IMR-90 (cell line): ENCODE data around the gene CCL28. TPM values are rescaled to one million over a fixed set of nuclear protein-coding genes. Genes with fewer than 3 reads are reported as not detected.

Source experiments
- ATAC-seq: fragments of 200-7000 bp; cut with Tn5 transposase; 2 replicates; pipeline ENCODE4 v1.9.1; 2020; ENCODE audit warnings: low read depth, mild to moderate bottlenecking, moderate library complexity
- BruUV-seq: library from RNA; stranded (reverse); fragments of 400-500 nt; replicated peaks from 2 replicates; lab custom pipeline; 2021; lab: Mats Ljungman, UMichigan
- CTCF ChIA-PET: fragments of 300-600 bp; formaldehyde crosslinking; extraction: SDS; loops from one replicate; lab custom pipeline; 2021; ENCODE audit warnings: antibody characterized with exemption; lab: Yijun Ruan, JAX
- POLR2A ChIA-PET: fragments of 300-600 bp; sonication (Branson Sonifier 250); formaldehyde crosslinking; loops from one replicate; lab custom pipeline; 2022; ENCODE audit warnings: antibody characterized with exemption; ENCODE audit not compliant: unreplicated experiment; lab: Charles Lee
- DNase-seq: peaks from one replicate; pipeline ENCODE4 v3.0.0; 2013
- H2AFZ ChIP-seq: replicated peaks from 2 replicates; pipeline ENCODE3; 2013; ENCODE audit warnings: low read length, mild to moderate bottlenecking; ENCODE audit not compliant: poor library complexity
- H2AK5ac ChIP-seq: 2 replicates; pipeline ENCODE4 v1.6.1; 2013; ENCODE audit warnings: low read depth, low read length, inconsistent platforms
- H2AK9ac ChIP-seq: replicated peaks from 2 replicates; pipeline ENCODE3; 2013; ENCODE audit warnings: mild to moderate bottlenecking, low read depth, low read length, moderate library complexity; ENCODE audit not compliant: poor library complexity
- H2BK120ac ChIP-seq: 2 replicates; pipeline ENCODE4 v1.6.1; 2013; ENCODE audit warnings: low read depth, low read length, inconsistent platforms
- H2BK15ac ChIP-seq: 3 replicates; pipeline ENCODE4 v1.6.1; 2013; ENCODE audit warnings: low read depth, low read length, inconsistent platforms
- H2BK20ac ChIP-seq: 2 replicates; pipeline ENCODE4 v1.6.1; 2013; ENCODE audit warnings: low read depth, mild to moderate bottlenecking, inconsistent platforms, low read length, moderate library complexity
- H2BK5ac ChIP-seq: 2 replicates; pipeline ENCODE4 v1.6.1; 2013; ENCODE audit warnings: mild to moderate bottlenecking, low read depth, low read length, inconsistent platforms; ENCODE audit not compliant: poor library complexity, severe bottlenecking
- H3K14ac ChIP-seq: replicated peaks from 2 replicates; pipeline ENCODE4 v1.6.1; 2013; ENCODE audit warnings: low read depth, low read length, inconsistent platforms
- H3K18ac ChIP-seq: 2 replicates; pipeline ENCODE4 v1.6.1; 2013; ENCODE audit warnings: low read depth, low read length, control low read depth
- H3K23ac ChIP-seq: 2 replicates; pipeline ENCODE4 v1.6.1; 2013; ENCODE audit warnings: low read depth, low read length, inconsistent platforms
- H3K27ac ChIP-seq: 2 replicates; pipeline ENCODE4 v1.5.1; 2013; ENCODE audit warnings: mild to moderate bottlenecking, control low read depth, low read length; ENCODE audit not compliant: insufficient read depth
- H3K27me3 ChIP-seq: 2 replicates; pipeline ENCODE4 v1.6.1; 2013; ENCODE audit warnings: low read length; ENCODE audit not compliant: control insufficient read depth, insufficient read depth
- H3K36me3 ChIP-seq: 2 replicates; pipeline ENCODE4 v1.6.1; 2013; ENCODE audit warnings: low read length, mixed read lengths; ENCODE audit not compliant: control insufficient read depth, insufficient read depth
- H3K4ac ChIP-seq: 2 replicates; pipeline ENCODE4 v1.6.1; 2013; ENCODE audit warnings: low read depth, low read length, inconsistent platforms
- H3K4me1 ChIP-seq: 2 replicates; pipeline ENCODE4 v1.6.1; 2013; ENCODE audit warnings: low read length, mixed read lengths; ENCODE audit not compliant: control insufficient read depth, insufficient read depth
- H3K4me2 ChIP-seq: 2 replicates; pipeline ENCODE4 v1.6.1; 2013; ENCODE audit warnings: low read depth, mild to moderate bottlenecking, control low read depth, low read length, moderate library complexity
- H3K4me3 ChIP-seq: 2 replicates; pipeline ENCODE4 v1.5.1; 2013; ENCODE audit warnings: low read depth, mild to moderate bottlenecking, control low read depth, low read length, moderate library complexity; ENCODE audit not compliant: insufficient read depth
- H3K56ac ChIP-seq: 2 replicates; pipeline ENCODE4 v1.6.1; 2013; ENCODE audit warnings: low read length, inconsistent platforms; ENCODE audit not compliant: insufficient read depth; ENCODE audit errors: extremely low read depth
- H3K79me1 ChIP-seq, 2 experiments: 2 replicates each; pipeline ENCODE4 v1.6.1; 2013; ENCODE audit warnings: low read length in 2 of 2, inconsistent platforms in 1 of 2, low read depth in 1 of 2
- H3K9ac ChIP-seq: 2 replicates; pipeline ENCODE4 v1.6.1; 2013; ENCODE audit warnings: low read depth, low read length, control low read depth
- H3K9me1 ChIP-seq: 2 replicates; pipeline ENCODE4 v1.6.1; 2013; ENCODE audit warnings: low read length, inconsistent platforms; ENCODE audit not compliant: insufficient read depth
- H3K9me3 ChIP-seq: 2 replicates; pipeline ENCODE4 v1.6.1; 2013; ENCODE audit warnings: low read length; ENCODE audit not compliant: control insufficient read depth, insufficient read depth
- H4K20me1 ChIP-seq: 2 replicates; pipeline ENCODE4 v1.6.1; 2013; ENCODE audit warnings: low read length, inconsistent platforms; ENCODE audit not compliant: insufficient read depth
- H4K5ac ChIP-seq: 2 replicates; pipeline ENCODE4 v1.6.1; 2013; ENCODE audit warnings: mild to moderate bottlenecking, low read depth, low read length, control low read depth
- H4K8ac ChIP-seq, 2 experiments: 2 replicates each; pipeline ENCODE4 v1.6.1; 2013; ENCODE audit warnings: low read depth in 2 of 2, low read length in 2 of 2, control low read depth in 1 of 2, inconsistent platforms in 1 of 2
- H4K91ac ChIP-seq: 2 replicates; pipeline ENCODE4 v1.6.1; 2013; ENCODE audit warnings: low read depth, low read length, inconsistent platforms; ENCODE audit not compliant: insufficient read depth
- RCOR1 ChIP-seq: IDR thresholded peaks from 2 replicates; pipeline ENCODE4 v1.6.1; 2012; ENCODE audit warnings: mild to moderate bottlenecking, low read length, improper control_type of control experiment; ENCODE audit not compliant: insufficient replicate concordance
- WGBS, 2 experiments: methylation state at CpG; one replicate each; pipeline versions ENCODE4 v1.1.5 to v1.1.7; 2013; ENCODE audit warnings: missing lambda C conversion rate in 2 of 2; ENCODE audit not compliant: insufficient read length in 1 of 2; ENCODE audit errors: extremely low coverage in 2 of 2; 5-methylcytosine and 5-hydroxymethylcytosine counted together
- dilution Hi-C: fragments of 300-500 bp; cut with HindIII; formaldehyde crosslinking; loops from one replicate; pipeline ENCODE4 v1.14.3; 2018; ENCODE audit warnings: low sequenced_read_pairs; ENCODE audit not compliant: unreplicated experiment
- in situ Hi-C: fragments of 300-500 bp; cut with MboI; formaldehyde crosslinking; loops from 3 replicates; pipeline ENCODE4 v1.14.3; 2019; ENCODE audit warnings: low sequenced_read_pairs, inconsistent platforms, mixed read lengths
- intact Hi-C: fragments of 100-400 bp; cut with micrococcal nuclease; formaldehyde crosslinking; loops from 2 replicates; pipeline ENCODE4 v1.10.0; 2022
- polyA plus RNA-seq, 3 experiments: library from polyadenylated mRNA; depleted of rRNA; stranded (reverse); fragments of >200 nt; gene quantifications; 2 replicates each; pipeline ENCODE4 v1.2.3, GENCODE V29; 2012; ENCODE audit warnings: low replicate concordance in 1 of 3
- total RNA-seq: library from RNA; depleted of rRNA; stranded (reverse); fragments of >200 nt; gene quantifications from 2 replicates; pipeline ENCODE4 v1.2.3, GENCODE V29; 2012

The CCL28 gene
- total and polyA plus RNA-seq, 2 of the 4 experiments (the other 2 are of a cell fraction) = under 0.01 to 0.02 TPM

- Histone ChIP-seq H3K27me3 (no peaks in the 10 kb centered on the region), H2AFZ (no peak overlapping the region), H4K20me1 (peaks cover 4% of the 10 kb centered on the region; the same call in 1 of the 2 replicates), H3K9ac (no peak overlapping the region), H2BK5ac (no peak overlapping the region), H3K56ac (no peak overlapping the region), H3K4me2 (no peak overlapping the region), H4K8ac (no peak overlapping the region), H3K18ac (no peak overlapping the region), H4K91ac (no peak overlapping the region), H3K4me1 (peaks cover 3% of the 10 kb centered on the region), H3K36me3 (no peaks in the 10 kb centered on the region), H2BK120ac (peak overlapping the region; percentile 19; the same call in 1 of the 2 replicates), H3K9me1 (peaks cover 9% of the 10 kb centered on the region), H2BK20ac (peak overlapping the region; percentile 33; the same call in 1 of the 2 replicates), H4K5ac (no peak overlapping the region), H3K14ac (no peak overlapping the region), H2AK5ac (0 out of 2 replicates have a peak overlapping the region, but pooled peaks have one; percentile 35), H3K79me1 (no peaks in the 10 kb centered on the region), H3K23ac (no peak overlapping the region), H2AK9ac (no peak overlapping the region), H3K4ac (no peak overlapping the region), H2BK15ac (no peak overlapping the region), H3K27ac (no peak overlapping the region), H3K9me3 (no peaks in the 10 kb centered on the region), H3K4me3 (no peak overlapping the region)
- no TSS peak for BruUV-seq
- WGBS, 2 experiments = no CpG with 5 or more reads among the region's 4 CpGs
- no peak for ATAC-seq
- in situ Hi-C loops = no loop called here
- ChIA-PET CTCF (no interaction called here), POLR2A (no interaction called here)
- no peak for TF ChIP-seq RCOR1
- no peak for DNase-seq
- dilution Hi-C loops = no loop called here
- intact Hi-C loops = no loop called here
Measured at GRCh38 chr5:43427306-43427705, 15.1 kb upstream of the CCL28 start.
